ENCODE data around the gene TMEM31.

- TF ChIP-seq CTCF (IDR thresholded peaks at IDR 0.05; ENCODE audit: control extremely low read depth in 1 of 3, insufficient read depth in 1 of 3, low read depth in 1 of 3, low read length in 3 of 3): no peak
- no peak for TF ChIP-seq TAF1 (IDR thresholded peaks at IDR 0.05; ENCODE audit: low read depth, low read length)
- TF ChIP-seq EP300 (IDR thresholded peaks at IDR 0.05; ENCODE audit: borderline replicate concordance in 1 of 2, low read depth in 2 of 2, low read length in 2 of 2): no peak
- TF ChIP-seq POLR2A (IDR thresholded peaks at IDR 0.05; ENCODE audit: control extremely low read depth in 1 of 2, low read depth in 2 of 2, low read length in 2 of 2): no peak
- TF ChIP-seq TCF12 (IDR thresholded peaks at IDR 0.05; ENCODE audit: low read depth, low read length): no peak
- TF ChIP-seq TBP (IDR thresholded peaks at IDR 0.05; ENCODE audit: low read depth, low read length): no peak
- TF ChIP-seq GABPA (IDR thresholded peaks at IDR 0.05; ENCODE audit: borderline replicate concordance, insufficient read depth, low read length): no peak
- no peak for TF ChIP-seq MAX (IDR thresholded peaks at IDR 0.05)
- no peak for TF ChIP-seq HDAC2 (IDR thresholded peaks at IDR 0.05; ENCODE audit: borderline replicate concordance in 1 of 2, low read depth in 2 of 2, low read length in 2 of 2)
- TF ChIP-seq ATF3 (IDR thresholded peaks at IDR 0.05; ENCODE audit: insufficient read depth, low read depth, low read length): no peak
- no peak for TF ChIP-seq CBX8 (IDR thresholded peaks at IDR 0.05; ENCODE audit: borderline replicate concordance, low read depth, low read length)
- no peak for TF ChIP-seq BCL11A (IDR thresholded peaks at IDR 0.05; ENCODE audit: low read depth in 2 of 2, low read length in 2 of 2)
Observed at GRCh38 chrX:103726477-103726876, 15.8 kb downstream of the TMEM31 start.
